BE2C (cell line): Measurements from ENCODE around the gene MAGI1.

Experiments
- DNase-seq: peaks from one replicate; pipeline ENCODE4 v3.0.0-alpha.2; 2020
- H3K27me3 ChIP-seq: fragments of 250-450 bp; sonication (Bioruptor Pico); 2 replicates; pipeline ENCODE4 v1.5.1; 2020; ENCODE audit warnings: mild to moderate bottlenecking
- H3K36me3 ChIP-seq: fragments of 250-450 bp; sonication (Bioruptor Pico); 2 replicates; pipeline ENCODE4 v1.5.1; 2020; ENCODE audit warnings: mild to moderate bottlenecking
- H3K4me1 ChIP-seq: fragments of 250-450 bp; sonication (Bioruptor Pico); 2 replicates; pipeline ENCODE4 v1.5.1; 2020
- H3K4me3 ChIP-seq: 2 replicates; pipeline ENCODE4 v1.5.1; 2011; ENCODE audit warnings: low read depth, low read length
- H3K9me3 ChIP-seq: fragments of 250-450 bp; sonication (Bioruptor Pico); 2 replicates; pipeline ENCODE4 v1.5.1; 2020
- TF ChIP-seq, protein P1 (sequence below): IDR thresholded peaks from 2 replicates; pipeline ENCODE4 v1.5.1; 2012; ENCODE audit warnings: mild to moderate bottlenecking, low read depth, low read length

The MAGI1 gene

GRCh38 chr3:65979731-65980130, 59.0 kb downstream of the MAGI1 start:
- Histone ChIP-seq H3K9me3 (no peaks in the 10 kb centered on the region), H3K27me3 (no peaks in the 10 kb centered on the region), H3K4me3 (no peak overlapping the region), H3K36me3 (no peaks in the 10 kb centered on the region), H3K4me1 (no peaks in the 10 kb centered on the region)
- DNase-seq = no peak
- TF ChIP-seq, protein P1, sequence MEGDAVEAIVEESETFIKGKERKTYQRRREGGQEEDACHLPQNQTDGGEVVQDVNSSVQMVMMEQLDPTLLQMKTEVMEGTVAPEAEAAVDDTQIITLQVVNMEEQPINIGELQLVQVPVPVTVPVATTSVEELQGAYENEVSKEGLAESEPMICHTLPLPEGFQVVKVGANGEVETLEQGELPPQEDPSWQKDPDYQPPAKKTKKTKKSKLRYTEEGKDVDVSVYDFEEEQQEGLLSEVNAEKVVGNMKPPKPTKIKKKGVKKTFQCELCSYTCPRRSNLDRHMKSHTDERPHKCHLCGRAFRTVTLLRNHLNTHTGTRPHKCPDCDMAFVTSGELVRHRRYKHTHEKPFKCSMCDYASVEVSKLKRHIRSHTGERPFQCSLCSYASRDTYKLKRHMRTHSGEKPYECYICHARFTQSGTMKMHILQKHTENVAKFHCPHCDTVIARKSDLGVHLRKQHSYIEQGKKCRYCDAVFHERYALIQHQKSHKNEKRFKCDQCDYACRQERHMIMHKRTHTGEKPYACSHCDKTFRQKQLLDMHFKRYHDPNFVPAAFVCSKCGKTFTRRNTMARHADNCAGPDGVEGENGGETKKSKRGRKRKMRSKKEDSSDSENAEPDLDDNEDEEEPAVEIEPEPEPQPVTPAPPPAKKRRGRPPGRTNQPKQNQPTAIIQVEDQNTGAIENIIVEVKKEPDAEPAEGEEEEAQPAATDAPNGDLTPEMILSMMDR = no peak

GRCh38 chr3:65979162-65979561, 59.6 kb downstream of the MAGI1 start:
- Histone ChIP-seq H3K4me1 (no peaks in the 10 kb centered on the region), H3K4me3 (no peak overlapping the region), H3K27me3 (no peaks in the 10 kb centered on the region), H3K36me3 (no peaks in the 10 kb centered on the region), H3K9me3 (no peaks in the 10 kb centered on the region)
- no peak for DNase-seq
- TF ChIP-seq, protein P1 = no peak

- no peak overlapping the region for H3K4me3 ChIP-seq
- H3K27me3 ChIP-seq = no peaks in the 10 kb centered on the region
- H3K36me3 ChIP-seq = no peaks in the 10 kb centered on the region
- H3K4me1 ChIP-seq = no peaks in the 10 kb centered on the region
- DNase-seq = no peak
- no peaks in the 10 kb centered on the region for H3K9me3 ChIP-seq
- TF ChIP-seq, protein P1 = no peak
Measured at GRCh38 chr3:65978116-65978515, 60.6 kb downstream of the MAGI1 start.

GRCh38 chr3:65975032-65975431, 63.7 kb downstream of the MAGI1 start:
- no peaks in the 10 kb centered on the region for H3K9me3 ChIP-seq
- TF ChIP-seq, protein P1 = no peak
- H3K4me1 ChIP-seq = no peaks in the 10 kb centered on the region
- no peaks in the 10 kb centered on the region for H3K36me3 ChIP-seq
- H3K4me3 ChIP-seq = no peak overlapping the region
- H3K27me3 ChIP-seq = no peaks in the 10 kb centered on the region
- no peak for DNase-seq

- no peak overlapping the region for H3K4me3 ChIP-seq
- H3K36me3 ChIP-seq = no peaks in the 10 kb centered on the region
- no peaks in the 10 kb centered on the region for H3K9me3 ChIP-seq
- no peaks in the 10 kb centered on the region for H3K4me1 ChIP-seq
- H3K27me3 ChIP-seq = no peaks in the 10 kb centered on the region
- peak; percentile 20 for DNase-seq
- TF ChIP-seq, protein P1 = peak; percentile 41
Measured at GRCh38 chr3:65974509-65974908, 64.2 kb downstream of the MAGI1 start.

DNA sequence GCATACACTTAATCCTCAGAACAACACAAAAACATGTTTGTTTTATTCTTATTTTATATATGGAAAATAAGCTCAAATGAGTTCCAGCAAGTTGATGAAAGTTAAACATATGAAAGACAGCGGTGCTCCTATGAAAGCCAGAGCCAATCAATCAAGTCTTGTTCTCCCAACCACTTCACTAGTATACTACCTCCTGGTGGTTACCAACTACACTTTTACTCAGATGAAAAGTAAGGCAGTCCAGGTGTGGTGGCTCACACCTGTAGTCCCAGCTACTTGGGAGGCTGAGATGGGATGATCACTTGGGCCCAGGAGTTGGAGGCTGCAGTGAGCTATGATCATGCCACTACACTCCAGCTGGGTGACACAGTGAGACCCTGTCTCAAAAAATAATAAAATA, 66.0 kb downstream of the MAGI1 start:
- Histone ChIP-seq H3K4me3 (no peak overlapping the region), H3K27me3 (no peaks in the 10 kb centered on the region), H3K36me3 (no peaks in the 10 kb centered on the region), H3K9me3 (no peaks in the 10 kb centered on the region), H3K4me1 (no peaks in the 10 kb centered on the region)
- TF ChIP-seq, protein P1 = no peak
- no peak for DNase-seq
